Measurements from ENCODE around the gene TMEM222.

GRCh38 chr1:27356277-27356618 lies 34.3 kb downstream of the TMEM222 start:
- TF ChIP-seq, protein P1, sequence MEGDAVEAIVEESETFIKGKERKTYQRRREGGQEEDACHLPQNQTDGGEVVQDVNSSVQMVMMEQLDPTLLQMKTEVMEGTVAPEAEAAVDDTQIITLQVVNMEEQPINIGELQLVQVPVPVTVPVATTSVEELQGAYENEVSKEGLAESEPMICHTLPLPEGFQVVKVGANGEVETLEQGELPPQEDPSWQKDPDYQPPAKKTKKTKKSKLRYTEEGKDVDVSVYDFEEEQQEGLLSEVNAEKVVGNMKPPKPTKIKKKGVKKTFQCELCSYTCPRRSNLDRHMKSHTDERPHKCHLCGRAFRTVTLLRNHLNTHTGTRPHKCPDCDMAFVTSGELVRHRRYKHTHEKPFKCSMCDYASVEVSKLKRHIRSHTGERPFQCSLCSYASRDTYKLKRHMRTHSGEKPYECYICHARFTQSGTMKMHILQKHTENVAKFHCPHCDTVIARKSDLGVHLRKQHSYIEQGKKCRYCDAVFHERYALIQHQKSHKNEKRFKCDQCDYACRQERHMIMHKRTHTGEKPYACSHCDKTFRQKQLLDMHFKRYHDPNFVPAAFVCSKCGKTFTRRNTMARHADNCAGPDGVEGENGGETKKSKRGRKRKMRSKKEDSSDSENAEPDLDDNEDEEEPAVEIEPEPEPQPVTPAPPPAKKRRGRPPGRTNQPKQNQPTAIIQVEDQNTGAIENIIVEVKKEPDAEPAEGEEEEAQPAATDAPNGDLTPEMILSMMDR (conservative IDR thresholded peaks at IDR 0.05; ENCODE audit: low read depth, low read length), result no peak
- TF ChIP-seq RFX5 (IDR thresholded peaks at IDR 0.05; ENCODE audit: low read depth, low read length), result no peak

Data from IMR-90 (cell line).